ENCODE data around the gene CUL1.

Gene CUL1

DNA sequence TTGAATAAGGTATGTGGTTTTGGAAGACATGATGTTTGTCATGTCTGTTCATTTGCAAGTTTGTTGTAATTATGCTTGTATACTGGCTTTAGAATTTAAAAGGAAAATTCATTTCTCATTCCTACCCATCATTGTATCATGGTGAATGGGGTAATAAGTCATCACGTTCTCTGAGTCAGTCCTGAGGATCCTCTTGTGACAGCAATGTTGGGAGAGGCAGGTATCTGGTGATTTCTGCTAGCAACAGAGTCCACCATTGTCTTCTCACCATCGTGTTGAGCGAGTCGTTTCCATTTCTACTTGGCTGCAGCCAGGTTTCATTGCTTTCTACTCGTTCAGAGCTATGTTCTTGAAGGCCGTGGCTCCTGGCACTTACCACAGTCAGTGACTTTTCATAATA, 16.3 kb downstream of the CUL1 start:
- H3K4me3 ChIP-seq (ENCODE audit: low read depth, low read length, poor library complexity, severe bottlenecking) = no peak overlapping the region
- H3K27ac ChIP-seq (ENCODE audit: low read depth, low read length, poor library complexity, severe bottlenecking) = no peak overlapping the region
- peaks cover 14% of the 10 kb centered on the region for H3K4me1 ChIP-seq (ENCODE audit: insufficient read depth, low read length, severe bottlenecking)
- H3K79me2 ChIP-seq (ENCODE audit: insufficient read depth, low read length) = peaks cover 93% of the 10 kb centered on the region
- H3K9ac ChIP-seq (ENCODE audit: low read length) = no peak overlapping the region
- H3K9me3 ChIP-seq (ENCODE audit: low read length) = no peaks in the 10 kb centered on the region
- TF ChIP-seq, protein P1, sequence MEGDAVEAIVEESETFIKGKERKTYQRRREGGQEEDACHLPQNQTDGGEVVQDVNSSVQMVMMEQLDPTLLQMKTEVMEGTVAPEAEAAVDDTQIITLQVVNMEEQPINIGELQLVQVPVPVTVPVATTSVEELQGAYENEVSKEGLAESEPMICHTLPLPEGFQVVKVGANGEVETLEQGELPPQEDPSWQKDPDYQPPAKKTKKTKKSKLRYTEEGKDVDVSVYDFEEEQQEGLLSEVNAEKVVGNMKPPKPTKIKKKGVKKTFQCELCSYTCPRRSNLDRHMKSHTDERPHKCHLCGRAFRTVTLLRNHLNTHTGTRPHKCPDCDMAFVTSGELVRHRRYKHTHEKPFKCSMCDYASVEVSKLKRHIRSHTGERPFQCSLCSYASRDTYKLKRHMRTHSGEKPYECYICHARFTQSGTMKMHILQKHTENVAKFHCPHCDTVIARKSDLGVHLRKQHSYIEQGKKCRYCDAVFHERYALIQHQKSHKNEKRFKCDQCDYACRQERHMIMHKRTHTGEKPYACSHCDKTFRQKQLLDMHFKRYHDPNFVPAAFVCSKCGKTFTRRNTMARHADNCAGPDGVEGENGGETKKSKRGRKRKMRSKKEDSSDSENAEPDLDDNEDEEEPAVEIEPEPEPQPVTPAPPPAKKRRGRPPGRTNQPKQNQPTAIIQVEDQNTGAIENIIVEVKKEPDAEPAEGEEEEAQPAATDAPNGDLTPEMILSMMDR (IDR thresholded peaks at IDR 0.05; ENCODE audit: low read length) = no peak
- no peak for TF ChIP-seq EZH2 (IDR thresholded peaks at IDR 0.05; ENCODE audit: borderline replicate concordance, low read length)
- peaks cover 10% of the 10 kb centered on the region for H3K36me3 ChIP-seq (ENCODE audit: insufficient read depth, low read length)
- no peaks in the 10 kb centered on the region for H3F3A ChIP-seq (ENCODE audit: insufficient read depth, low read length)
- no peak overlapping the region for H3K4me2 ChIP-seq (ENCODE audit: low read length)
- H3K9me2 ChIP-seq (ENCODE audit: low read depth, low read length) = no peaks in the 10 kb centered on the region
- peaks cover 2% of the 10 kb centered on the region; the same call in 1 of the 2 replicates for H4K20me1 ChIP-seq (ENCODE audit: insufficient read depth, low read length)
- H3K27me3 ChIP-seq (ENCODE audit: insufficient read depth, low read length) = no peaks in the 10 kb centered on the region
- H2AFZ ChIP-seq (ENCODE audit: low read length) = no peak overlapping the region

DNA sequence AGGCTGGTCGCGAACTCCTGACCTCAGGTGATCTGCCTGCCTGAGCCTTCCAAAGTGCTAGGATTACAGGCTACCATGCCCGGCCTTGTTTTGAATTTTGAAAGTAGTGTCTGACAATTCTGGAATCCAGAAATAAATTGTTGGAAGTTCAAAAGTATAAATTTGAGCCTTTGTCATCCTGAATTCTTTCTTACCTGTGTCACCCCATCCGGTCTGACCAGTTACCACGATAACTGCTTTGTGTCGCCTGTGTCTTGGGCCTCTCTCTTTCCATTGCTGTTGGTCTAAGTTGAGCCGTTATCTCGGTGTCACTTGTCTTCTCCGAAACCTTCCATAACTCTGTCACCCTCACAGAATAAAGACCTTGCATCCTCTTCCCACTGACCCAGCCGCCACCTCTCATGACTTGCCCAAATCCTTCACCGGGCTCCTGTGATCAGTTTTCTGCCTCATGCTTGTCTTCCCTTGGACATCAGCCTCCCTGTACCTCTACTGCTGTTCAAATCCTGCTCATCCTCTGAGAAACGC, 18.6 kb downstream of the CUL1 start:
- no peak overlapping the region for H3K9ac ChIP-seq (ENCODE audit: low read length)
- no peak for TF ChIP-seq EZH2 (IDR thresholded peaks at IDR 0.05; ENCODE audit: borderline replicate concordance, low read length)
- TF ChIP-seq, protein P1 (IDR thresholded peaks at IDR 0.05; ENCODE audit: low read length) = no peak

DNA sequence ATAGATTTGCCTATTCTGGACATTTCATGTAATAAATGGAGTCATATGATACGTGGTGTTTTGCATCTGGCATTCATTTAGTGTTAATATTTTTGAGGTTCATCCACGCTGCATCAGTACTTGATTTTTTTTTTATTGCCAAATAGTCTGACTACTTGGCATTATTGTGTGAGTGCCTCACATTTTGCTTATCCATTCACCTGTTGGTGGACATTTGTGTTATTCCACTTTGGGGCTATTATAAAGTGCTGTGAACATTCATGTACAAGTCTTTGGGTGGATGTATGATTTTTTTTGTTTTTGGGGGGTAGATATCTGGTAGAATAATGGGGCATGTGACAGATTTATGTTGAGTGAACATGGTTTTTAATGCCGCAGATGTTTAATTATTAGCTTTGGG, 19.7 kb downstream of the CUL1 start:
- Histone ChIP-seq H3K27me3 (ENCODE audit: insufficient read depth, low read length) (no peaks in the 10 kb centered on the region), H3K9me3 (ENCODE audit: low read length) (no peaks in the 10 kb centered on the region), H3K27ac (ENCODE audit: low read depth, low read length, poor library complexity, severe bottlenecking) (no peak overlapping the region), H3K79me2 (ENCODE audit: insufficient read depth, low read length) (peaks cover 95% of the 10 kb centered on the region), H3K9me2 (ENCODE audit: low read depth, low read length) (no peaks in the 10 kb centered on the region), H3K4me3 (ENCODE audit: low read depth, low read length, poor library complexity, severe bottlenecking) (no peak overlapping the region), H3K4me1 (ENCODE audit: insufficient read depth, low read length, severe bottlenecking) (peaks cover 10% of the 10 kb centered on the region), H3F3A (ENCODE audit: insufficient read depth, low read length) (no peaks in the 10 kb centered on the region), H4K20me1 (ENCODE audit: insufficient read depth, low read length) (peaks cover 11% of the 10 kb centered on the region; the same call in 1 of the 2 replicates), H3K9ac (ENCODE audit: low read length) (no peak overlapping the region), H3K4me2 (ENCODE audit: low read length) (no peak overlapping the region), H3K36me3 (ENCODE audit: insufficient read depth, low read length) (peaks cover 10% of the 10 kb centered on the region), H2AFZ (ENCODE audit: low read length) (no peak overlapping the region)
- TF ChIP-seq EZH2 (IDR thresholded peaks at IDR 0.05; ENCODE audit: borderline replicate concordance, low read length) = no peak
- TF ChIP-seq, protein P1 (IDR thresholded peaks at IDR 0.05; ENCODE audit: low read length) = no peak

More for the DNA sequence above, 18.6 kb downstream of the CUL1 start:
- Histone ChIP-seq H3K27me3 (ENCODE audit: insufficient read depth, low read length) (no peaks in the 10 kb centered on the region), H3F3A (ENCODE audit: insufficient read depth, low read length) (no peaks in the 10 kb centered on the region), H4K20me1 (ENCODE audit: insufficient read depth, low read length) (peaks cover 10% of the 10 kb centered on the region; the same call in 1 of the 2 replicates), H3K9me2 (ENCODE audit: low read depth, low read length) (no peaks in the 10 kb centered on the region), H3K27ac (ENCODE audit: low read depth, low read length, poor library complexity, severe bottlenecking) (no peak overlapping the region), H3K4me1 (ENCODE audit: insufficient read depth, low read length, severe bottlenecking) (no peaks in the 10 kb centered on the region), H3K4me3 (ENCODE audit: low read depth, low read length, poor library complexity, severe bottlenecking) (no peak overlapping the region), H3K9me3 (ENCODE audit: low read length) (no peaks in the 10 kb centered on the region), H2AFZ (ENCODE audit: low read length) (no peak overlapping the region), H3K36me3 (ENCODE audit: insufficient read depth, low read length) (peaks cover 10% of the 10 kb centered on the region), H3K4me2 (ENCODE audit: low read length) (no peak overlapping the region), H3K79me2 (ENCODE audit: insufficient read depth, low read length) (peaks cover 95% of the 10 kb centered on the region)

All from OCI-LY1 (cell line).